ENCODE results near the gene MAP10.

DNA sequence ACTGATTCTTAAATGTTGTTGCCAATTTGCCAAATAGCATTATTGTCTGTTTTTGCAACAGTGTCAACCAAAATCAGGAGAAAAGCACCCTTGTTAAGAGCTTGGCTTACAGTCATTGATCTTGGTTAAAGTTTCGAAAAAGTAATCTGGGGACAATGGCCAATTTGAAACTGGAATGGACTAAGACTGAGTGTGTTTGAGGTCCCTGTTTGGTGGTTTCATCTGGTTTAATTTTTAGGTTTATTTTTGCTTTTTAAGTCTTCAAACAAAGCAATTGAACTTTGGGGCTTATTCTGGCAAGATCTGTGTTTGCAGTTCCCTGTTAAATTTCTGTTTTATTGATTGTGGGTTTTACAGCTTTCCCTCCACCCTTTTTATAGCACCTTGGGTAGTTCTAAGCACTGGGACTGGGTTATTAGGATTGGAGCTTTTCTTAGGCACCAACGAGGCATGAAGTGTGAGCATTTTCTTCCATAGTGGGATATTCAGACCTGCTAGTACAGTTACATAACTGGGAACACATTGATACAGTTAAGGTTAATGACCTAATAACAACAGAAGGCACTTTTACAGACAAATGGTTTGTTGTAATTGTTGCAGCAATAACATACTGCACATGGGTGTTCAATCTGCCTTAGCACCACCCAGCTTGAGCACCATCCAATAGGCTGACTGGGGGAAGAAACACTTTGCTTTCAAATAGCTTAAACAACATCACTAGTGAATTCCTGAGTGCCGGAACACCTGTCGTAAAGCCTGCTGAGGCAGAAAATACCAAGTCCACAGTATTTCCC is 40.6 kb upstream of the MAP10 start:
- TF ChIP-seq FOXM1 (IDR thresholded peaks at IDR 0.05; ENCODE audit: borderline replicate concordance) (no peak), BHLHE40 (IDR thresholded peaks at IDR 0.05; ENCODE audit: borderline replicate concordance) (no peak), NFRKB (IDR thresholded peaks at IDR 0.05) (no peak), CTBP1 (IDR thresholded peaks at IDR 0.05; ENCODE audit: borderline replicate concordance) (no peak), ARNT (IDR thresholded peaks at IDR 0.05) (no peak), ELF4 (IDR thresholded peaks at IDR 0.05) (no peak), SUZ12 (IDR thresholded peaks at IDR 0.05) (no peak), ZNF384 (IDR thresholded peaks at IDR 0.05) (no peak)
